NCI-H345 (cell line): ENCODE data around the gene KATNBL1.
"Not testable (repeated sequence)": the region's sequence is repeated elsewhere in the genome, so short reads cannot be mapped to it uniquely, and the experiment has no call there.

Experiments used
- DNase-seq: peaks from one replicate; lab custom pipeline; 2025; lab: John Stamatoyannopoulos, UW

KATNBL1 gene

GRCh38 chr15:34203305-34203704 lies 6.6 kb downstream of the KATNBL1 start:
- no peak for DNase-seq

- DNase-seq = not testable (repeated sequence)
These were observed 16.6 kb downstream of the KATNBL1 start for GRCh38 chr15:34193272-34193671.

GRCh38 chr15:34188711-34189110 lies 21.2 kb downstream of the KATNBL1 start:
- DNase-seq = no peak

- no peak for DNase-seq
These were observed 24.2 kb downstream of the KATNBL1 start for GRCh38 chr15:34185666-34186065.

- no peak for DNase-seq
These were observed 27.0 kb downstream of the KATNBL1 start for GRCh38 chr15:34182942-34183341.

GRCh38 chr15:34179234-34179633 lies 30.7 kb downstream of the KATNBL1 start:
- DNase-seq = no peak

- DNase-seq = not testable (repeated sequence)
These were observed 43.8 kb downstream of the KATNBL1 start for GRCh38 chr15:34165987-34166573.

- DNase-seq = no peak
These were observed 48.5 kb downstream of the KATNBL1 start for GRCh38 chr15:34161329-34161963.

GRCh38 chr15:34160735-34161134 lies 49.2 kb downstream of the KATNBL1 start:
- no peak for DNase-seq

GRCh38 chr15:34158355-34158754 lies 51.5 kb downstream of the KATNBL1 start:
- DNase-seq = no peak

- DNase-seq = no peak
These were observed 54.0 kb downstream of the KATNBL1 start for GRCh38 chr15:34155859-34156258.

- no peak for DNase-seq
These were observed 55.1 kb downstream of the KATNBL1 start for GRCh38 chr15:34154725-34155204.

GRCh38 chr15:34147371-34148140 lies 62.3 kb downstream of the KATNBL1 start:
- DNase-seq = no peak

- no peak for DNase-seq
These were observed 76.4 kb downstream of the KATNBL1 start for GRCh38 chr15:34133511-34133910.

- DNase-seq = no peak
These were observed 77.0 kb downstream of the KATNBL1 start for GRCh38 chr15:34132881-34133280.

GRCh38 chr15:34128898-34129297 lies 81.0 kb downstream of the KATNBL1 start:
- no peak for DNase-seq

- no peak for DNase-seq
These were observed 83.4 kb downstream of the KATNBL1 start for GRCh38 chr15:34126522-34126921.

GRCh38 chr15:34125945-34126344 lies 84.0 kb downstream of the KATNBL1 start:
- no peak for DNase-seq

GRCh38 chr15:34124651-34125050 lies 85.2 kb downstream of the KATNBL1 start:
- no peak for DNase-seq

- no peak for DNase-seq
These were observed 87.1 kb downstream of the KATNBL1 start for GRCh38 chr15:34122771-34123183.

GRCh38 chr15:34121786-34122185 lies 88.1 kb downstream of the KATNBL1 start:
- DNase-seq = not testable (repeated sequence)

GRCh38 chr15:34120420-34120819 lies 89.5 kb downstream of the KATNBL1 start:
- DNase-seq = not testable (repeated sequence)

- no peak for DNase-seq
These were observed 90.6 kb downstream of the KATNBL1 start for GRCh38 chr15:34119291-34119690.
